ENCODE results near the gene B3GNT7.
"Not testable (repeated sequence)": the region's sequence is repeated elsewhere in the genome, so short reads cannot be mapped to it uniquely, and the experiment has no call there.

Gene B3GNT7

DNA sequence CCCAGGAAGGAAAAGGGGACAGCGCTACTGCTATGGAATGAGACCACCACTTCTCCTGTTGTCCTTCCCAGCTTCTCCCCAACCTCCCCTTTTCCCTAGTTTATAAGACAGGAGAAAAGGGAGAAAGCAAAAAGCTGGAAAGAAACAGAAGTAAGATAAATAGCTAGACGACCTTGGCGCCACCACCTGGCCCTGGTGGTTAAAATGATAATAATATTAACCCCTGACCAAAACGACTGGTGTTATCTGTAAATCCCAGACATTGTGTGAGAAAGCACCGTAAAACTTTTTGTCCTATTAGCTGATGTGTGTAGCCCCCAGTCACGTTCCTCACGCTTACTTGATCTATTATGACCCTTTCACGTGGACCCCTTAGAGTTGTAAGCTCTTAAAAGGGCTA, 5.2 kb downstream of the B3GNT7 start:
- not testable (repeated sequence) for DNase-seq (ENCODE audit: low read depth in 2 of 2)

DNA sequence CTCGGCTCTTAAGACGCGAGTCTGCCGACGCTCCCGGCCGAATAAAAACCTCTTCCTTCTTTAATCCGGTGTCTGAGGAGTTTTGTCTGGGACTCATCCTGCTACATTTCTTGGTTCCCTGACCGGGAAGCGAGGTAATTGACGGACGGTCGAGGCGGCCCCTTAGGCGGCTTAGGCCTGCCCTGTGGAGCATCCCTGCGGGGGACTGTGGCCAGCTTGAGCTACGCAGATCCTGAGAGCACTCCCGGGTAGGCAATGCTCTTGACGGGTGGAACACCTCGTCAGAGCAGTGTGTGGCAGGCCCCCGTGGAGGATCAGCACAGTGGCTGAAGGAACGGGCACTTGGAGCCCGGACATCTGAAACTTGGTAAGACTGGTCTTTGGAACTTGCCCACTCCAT, 5.6 kb downstream of the B3GNT7 start:
- DNase-seq (ENCODE audit: low read depth in 2 of 2), result not testable (repeated sequence)

DNA sequence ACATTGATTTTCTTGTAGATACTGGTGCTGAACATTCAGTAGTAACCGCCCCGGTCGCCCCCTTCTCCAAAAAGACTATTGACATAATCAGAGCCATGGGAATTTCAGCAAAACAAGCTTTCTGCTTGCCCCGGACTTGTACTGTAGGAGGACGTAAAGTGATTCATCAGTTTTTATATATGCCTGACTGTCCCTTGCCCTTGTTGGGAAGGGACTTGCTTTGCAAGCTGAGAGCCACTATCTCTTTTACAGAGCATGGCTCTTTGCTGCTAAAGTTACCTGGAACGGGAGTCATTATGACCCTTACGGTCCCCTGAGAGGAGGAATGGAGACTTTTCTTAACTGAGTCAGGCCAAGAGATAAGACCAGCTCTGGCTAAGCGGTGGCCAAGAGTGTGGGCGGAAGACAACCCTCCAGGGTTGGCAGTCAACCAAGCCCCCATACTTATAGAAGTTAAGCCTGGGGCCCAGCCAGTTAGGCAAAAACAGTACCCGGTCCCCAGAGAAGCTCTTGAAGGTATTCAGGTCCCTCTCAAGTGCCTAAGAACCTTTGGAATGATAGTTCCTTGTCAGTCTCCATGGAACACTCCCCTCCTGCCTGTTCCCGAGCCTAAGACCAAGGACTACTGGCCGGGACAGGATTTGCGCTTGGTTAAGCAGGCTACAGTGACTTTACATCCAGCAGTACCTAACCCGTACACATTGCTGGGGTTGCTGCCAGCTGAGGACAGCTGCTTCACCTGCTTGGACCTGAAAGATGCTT, 8.1 kb downstream of the B3GNT7 start:
- DNase-seq (ENCODE audit: low read depth in 2 of 2), result not testable (repeated sequence)

DNA sequence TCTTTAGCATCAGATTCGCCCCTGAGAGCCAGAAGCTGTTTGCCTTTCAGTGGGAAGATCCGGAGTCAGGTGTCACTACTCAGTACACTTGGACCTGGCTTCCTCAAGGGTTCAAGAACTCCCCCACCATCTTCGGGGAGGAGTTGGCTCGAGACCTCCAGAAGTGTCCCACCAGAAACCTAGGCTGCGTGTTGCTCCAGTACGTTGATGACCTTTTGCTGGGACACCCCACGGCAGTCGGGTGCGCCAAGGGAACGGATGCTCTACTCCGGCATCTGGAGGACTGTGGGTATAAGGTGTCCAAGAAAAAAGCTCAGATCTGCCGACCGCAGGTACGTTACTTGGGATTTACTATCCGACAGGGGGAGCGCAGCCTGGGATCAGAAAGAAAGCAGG, 8.7 kb downstream of the B3GNT7 start:
- DNase-seq (ENCODE audit: low read depth in 2 of 2), result not testable (repeated sequence)

DNA sequence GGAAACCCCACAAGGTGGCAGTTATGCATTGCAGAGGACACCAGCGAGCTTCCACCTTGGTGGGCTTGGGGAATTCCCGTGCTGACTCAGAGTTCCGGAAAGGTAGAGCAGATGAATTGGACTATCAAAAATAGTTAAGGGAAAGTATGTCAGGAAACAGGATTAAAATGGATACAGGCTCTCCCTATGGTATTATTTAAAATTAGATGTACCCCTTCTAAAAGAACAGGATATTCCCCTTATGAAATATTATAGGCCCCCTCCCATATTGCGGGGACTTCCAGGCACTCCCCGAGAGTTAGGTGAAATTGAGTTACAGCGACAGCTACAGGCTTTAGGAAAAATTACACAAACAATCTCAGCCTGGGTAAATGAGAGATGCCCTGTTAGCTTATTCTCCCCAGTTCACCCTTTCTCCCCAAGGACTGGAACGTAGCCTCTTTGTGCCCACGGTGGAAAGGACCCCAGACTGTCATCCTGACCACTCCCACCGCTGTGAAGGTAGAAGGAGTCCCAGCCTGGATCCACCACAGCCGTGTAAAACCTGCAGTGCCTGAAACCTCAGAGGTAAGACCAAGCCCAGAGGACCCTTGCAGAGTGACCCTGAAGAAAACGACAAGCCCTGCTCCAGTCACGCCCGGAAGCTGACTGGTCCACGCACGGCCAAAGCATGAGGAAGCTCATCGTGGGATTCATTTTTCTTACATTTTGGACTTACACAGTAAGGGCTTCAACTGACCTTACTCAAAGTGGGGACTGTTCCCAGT, 10.3 kb downstream of the B3GNT7 start:
- DNase-seq (ENCODE audit: low read depth in 2 of 2), result not testable (repeated sequence)

DNA sequence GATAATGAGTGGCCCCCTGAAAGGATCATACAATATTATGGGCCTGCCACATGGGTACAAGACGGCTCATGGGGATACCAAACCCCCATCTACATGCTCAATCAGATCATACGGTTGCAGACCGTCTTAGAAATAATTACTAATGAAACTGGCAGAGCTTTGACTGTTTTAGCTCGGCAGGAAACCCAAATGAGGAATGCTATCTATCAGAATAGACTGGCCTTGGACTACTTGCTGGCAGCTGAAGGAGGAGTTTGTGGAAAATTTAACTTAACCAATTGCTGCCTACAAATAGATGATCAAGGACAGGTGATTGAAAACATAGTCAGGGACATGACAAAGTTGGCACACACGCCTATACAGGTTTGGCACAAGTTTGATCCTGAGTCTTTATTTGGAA, 12.2 kb downstream of the B3GNT7 start:
- DNase-seq (ENCODE audit: low read depth in 2 of 2), result not testable (repeated sequence)

DNA sequence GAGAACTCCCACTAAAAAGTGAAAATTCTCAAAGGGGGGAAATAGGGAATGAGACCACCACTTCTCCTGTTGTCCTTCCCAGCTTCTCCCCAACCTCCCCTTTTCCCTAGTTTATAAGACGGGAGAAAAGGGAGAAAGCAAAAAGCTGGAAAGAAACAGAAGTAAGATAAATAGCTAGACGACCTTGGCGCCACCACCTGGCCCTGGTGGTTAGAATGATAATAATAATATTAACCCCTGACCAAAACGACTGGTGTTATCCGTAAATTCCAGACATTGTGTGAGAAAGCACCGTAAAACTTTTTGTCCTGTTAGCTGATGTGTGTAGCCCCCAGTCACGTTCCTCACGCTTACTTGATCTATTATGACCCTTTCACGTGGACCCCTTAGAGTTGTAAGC, 12.8 kb downstream of the B3GNT7 start:
- not testable (repeated sequence) for DNase-seq (ENCODE audit: low read depth in 2 of 2)

DNA sequence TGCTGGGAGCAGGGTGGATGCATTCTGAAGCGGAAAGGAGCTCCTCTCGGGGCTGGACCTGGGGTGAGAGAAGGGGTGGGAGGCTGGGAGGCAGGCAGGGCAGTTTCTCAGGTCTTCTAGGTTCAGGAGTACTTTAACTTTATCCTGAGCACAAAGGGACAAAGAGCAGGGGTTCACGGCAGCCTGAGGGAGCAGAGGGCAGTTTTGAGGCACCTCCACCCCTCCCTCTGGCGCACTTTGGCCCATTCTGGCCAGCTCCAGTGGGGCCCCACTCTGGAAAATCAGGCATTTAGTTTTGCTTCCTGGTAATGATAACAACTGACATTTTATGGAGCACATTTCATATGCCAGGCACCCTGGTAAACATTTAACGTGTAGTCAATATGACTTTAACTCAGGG, 14.3 kb downstream of the B3GNT7 start:
- no peak for DNase-seq (ENCODE audit: low read depth in 2 of 2)

DNA sequence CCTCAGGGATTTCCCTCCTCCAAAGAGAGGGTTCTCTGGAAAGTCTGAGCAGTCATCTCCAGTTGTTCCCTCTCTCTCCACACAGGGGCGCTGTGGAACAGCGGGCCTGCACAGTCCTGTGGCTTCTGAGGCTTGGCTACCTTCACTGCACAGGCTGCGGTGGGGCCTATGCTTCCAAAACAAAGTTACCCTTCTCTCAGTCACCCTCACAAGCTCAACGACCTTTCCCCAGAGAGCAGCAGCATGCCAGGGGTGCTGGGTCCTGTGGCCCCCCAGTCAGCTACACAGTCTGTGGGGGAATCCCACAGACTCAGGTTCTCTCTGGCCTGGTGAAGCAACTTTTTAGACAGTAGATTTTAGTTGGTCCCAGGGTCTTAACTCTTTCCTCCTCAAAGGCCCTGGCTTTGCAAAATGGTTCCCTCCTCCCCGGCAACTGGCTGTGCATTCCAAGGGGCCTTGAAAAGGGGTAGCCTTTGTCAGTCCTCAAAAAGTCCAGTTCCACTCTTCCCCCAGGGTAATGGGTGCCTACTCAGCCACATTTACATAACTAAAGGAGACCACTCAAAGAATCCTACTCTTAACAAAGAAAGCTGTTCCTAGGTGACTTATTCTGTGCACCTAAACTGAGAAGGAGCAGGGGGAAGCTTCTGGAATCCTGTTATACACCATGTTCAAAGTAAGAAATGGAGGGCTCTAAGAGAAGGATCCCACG, 14.9 kb downstream of the B3GNT7 start:
- no peak for DNase-seq (ENCODE audit: low read depth in 2 of 2)

DNA sequence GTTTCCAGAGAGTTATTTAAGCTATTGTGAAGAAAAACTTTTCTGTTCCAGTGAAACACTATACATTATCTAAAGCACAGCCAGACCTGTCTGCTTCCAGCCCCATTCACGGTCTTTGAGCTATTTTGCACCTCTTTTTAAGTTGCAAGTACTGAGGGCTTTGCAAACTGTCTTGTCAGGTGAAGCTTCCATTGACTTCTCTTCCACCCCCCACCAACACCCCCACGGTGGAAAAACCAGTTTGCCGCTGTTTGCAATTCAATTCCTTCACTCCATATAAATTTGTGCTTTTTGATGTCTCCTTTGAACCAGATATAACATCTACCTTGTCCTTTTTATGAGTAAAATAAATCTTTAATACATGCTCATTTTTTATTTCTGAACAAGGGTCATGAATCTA, 15.7 kb downstream of the B3GNT7 start:
- no peak for DNase-seq (ENCODE audit: low read depth in 2 of 2)

DNA sequence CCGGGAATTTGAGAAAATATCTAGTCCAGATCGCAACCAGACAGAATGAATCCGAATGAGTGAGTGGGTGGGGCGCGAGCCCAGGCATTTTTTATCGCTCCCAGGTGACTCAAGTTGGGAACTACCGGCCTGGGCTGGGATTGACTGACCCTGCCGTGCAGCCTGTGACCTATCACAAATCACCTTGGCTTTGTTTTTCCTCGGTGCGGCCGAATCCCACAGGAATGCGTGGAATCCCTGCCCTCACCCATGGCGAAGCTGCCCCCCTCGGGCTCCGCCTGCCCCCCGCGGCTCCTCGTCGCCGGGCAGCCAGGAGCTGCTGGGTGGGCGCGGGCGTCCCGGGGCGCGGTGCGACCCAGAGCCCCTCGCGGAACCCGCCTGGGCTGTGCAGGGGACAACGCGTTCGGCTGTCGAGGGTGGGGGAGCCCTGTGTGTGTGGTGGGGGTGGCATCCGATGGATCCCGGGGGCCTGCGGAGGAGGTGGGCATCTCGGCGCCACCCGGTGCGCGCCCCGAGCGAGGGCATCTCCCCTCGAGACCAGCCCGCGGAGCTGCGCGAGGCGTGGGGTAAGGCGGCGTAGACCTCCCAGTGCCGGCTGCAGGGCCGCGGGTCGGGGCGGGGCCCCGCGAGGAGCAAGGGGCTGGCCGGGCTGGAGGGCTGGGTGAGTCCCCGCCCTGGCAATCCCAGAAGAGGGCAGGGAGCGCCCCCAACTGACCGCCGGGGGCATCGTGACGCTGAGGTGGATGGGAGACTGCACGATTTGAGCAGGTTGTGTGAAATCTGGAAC, 16.5 kb downstream of the B3GNT7 start:
- peak in 1 of 2 donors; percentile 41 for DNase-seq (ENCODE audit: low read depth in 2 of 2)

DNA sequence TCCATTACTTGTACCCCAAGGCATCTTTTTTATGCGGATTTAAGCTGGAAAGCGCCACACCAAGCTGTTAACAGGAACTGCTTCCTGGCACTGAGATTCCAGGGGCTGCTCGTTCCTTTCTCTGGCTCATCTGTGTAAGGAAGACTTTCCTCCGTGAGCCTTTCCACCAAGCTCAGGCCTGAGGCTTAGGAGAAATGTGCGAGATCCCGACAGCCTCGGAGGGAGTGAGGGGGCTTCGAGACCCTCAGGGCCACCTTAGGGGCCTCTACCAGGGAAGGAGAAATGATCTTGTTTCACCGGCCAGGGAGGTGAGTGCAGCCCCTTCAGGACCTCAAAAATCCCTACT, 17.1 kb downstream of the B3GNT7 start:
- no peak for DNase-seq (ENCODE audit: low read depth in 2 of 2)

DNA sequence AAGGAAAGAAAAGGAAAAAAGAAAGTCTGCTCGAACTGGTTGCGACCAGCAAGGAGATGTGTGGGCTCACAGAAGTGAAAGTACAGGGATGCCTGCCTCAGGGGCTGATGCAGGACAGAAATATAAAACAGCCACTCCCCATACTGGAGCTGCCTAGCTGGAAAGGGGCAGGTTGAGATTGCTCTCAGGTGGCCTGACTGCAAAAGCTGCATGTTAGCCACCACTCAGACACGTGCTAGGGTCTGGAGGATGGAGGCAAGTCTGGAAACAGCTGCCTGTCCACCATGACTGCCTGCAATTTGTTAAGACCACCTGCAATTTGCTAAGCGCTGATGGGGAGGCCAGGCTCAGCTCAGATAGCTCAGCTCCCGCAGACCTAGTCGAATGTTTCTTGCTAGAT, 17.9 kb downstream of the B3GNT7 start:
- DNase-seq (ENCODE audit: low read depth in 2 of 2), result no peak

DNA sequence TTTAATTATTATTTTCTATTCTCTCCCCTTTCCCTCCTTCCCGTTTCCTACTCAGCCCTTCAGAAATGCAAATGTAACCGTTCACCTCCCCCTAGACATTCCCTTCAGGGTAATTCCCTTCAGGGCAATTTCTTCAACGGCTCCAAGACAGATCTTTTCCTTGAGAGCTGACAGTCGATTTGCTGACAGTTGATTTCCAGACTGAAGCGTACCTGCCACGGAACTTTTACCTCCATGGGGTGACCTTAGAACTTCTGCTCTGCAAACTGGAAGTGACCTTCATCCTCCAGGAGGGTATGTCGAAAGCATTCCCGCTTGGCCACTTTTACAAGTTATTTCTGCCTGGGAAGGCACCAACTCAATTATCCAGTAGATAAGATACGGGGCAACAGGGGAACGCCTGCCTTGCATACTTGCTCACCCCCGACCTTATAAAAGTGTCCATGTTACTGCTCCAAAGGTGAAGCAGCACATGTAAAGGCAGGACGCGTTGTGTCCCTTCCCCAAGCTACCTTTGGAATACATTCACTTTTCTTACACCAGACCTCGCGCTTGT, 18.5 kb downstream of the B3GNT7 start:
- DNase-seq (ENCODE audit: low read depth in 2 of 2), result no peak

DNA sequence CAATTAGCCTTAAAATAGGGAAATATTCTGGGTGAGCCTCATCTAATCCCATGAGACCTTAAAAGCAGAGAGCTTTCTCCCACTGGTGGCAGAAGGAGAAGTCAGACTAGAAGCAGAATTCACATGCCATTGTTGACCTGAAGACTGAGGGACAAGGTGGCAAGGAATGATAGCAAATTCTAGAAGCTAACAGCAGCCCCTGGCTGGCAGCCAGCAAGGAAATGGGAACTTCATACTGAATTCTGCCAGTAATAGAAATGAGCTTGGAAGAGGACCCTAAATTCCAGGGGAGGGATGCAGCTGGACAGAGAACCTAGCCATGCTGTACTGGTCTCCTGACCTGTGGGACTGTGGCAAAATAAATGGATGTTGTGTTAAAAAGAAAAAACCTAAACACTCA, 19.5 kb downstream of the B3GNT7 start:
- DNase-seq (ENCODE audit: low read depth in 2 of 2), result no peak

DNA sequence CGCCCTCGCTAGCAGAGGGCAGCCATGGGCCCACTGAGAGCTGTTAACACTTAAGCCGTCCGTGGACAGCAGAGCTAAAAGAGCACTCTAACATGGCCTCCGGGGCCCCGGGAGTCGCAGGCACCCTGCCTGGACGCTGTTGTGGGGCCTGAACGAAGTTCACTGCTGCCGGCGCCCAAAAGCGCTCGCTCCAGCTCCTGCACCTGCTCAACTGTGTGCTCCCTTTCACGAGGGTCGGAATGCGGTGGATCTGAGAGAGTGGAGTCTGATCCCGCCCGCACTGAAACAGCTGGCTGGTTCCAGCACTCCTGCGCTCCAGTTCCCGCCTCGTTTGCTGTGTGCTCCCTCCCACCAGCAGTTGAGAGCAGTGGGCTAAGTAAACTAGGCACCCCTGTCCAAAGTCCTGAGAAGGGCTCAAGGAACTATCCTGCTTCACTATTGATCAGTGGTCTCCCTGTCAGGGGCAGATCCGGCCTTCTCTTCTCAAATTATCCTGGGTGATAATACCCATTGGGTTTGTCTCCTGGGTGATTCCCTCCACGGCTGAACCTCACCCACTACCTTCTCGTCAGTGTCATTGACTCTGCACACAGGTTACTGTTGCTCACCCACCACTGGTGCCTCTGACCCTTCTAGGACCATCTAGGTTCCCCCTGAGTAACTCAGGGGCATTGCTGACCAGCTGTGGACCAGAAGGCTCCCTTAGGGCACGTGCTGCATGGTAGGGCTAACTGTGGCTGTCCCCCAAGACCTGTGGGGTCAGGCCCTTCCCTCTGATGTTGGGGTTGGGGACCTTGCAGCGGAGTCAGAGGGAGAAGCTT, 23.5 kb downstream of the B3GNT7 start:
- DNase-seq (ENCODE audit: low read depth in 2 of 2), result no peak

DNA sequence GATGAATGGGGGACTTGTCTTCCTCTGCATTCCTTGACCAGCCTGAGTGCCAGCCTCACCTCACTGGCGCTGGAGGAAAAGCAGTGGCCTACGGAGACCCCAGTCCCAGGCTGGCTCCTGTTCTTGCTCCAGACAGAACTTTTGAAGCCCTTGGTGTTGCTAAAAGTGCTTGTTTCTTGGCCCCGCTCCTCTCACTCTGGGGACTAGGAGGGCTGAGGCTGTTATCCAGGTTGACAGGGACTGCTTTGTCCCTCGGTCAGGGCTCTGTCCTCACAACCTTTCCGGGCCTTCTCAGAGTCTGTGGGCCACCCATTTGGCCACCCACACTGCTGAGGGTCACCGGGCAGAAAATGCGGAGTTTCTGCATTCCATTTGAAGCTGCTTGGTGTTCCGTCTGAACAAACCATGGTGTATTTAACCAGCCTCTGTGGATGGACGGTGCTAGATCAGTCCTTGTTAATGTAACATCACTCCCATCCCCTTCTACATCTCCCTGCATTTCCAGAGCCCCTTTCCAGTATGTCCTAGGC, 25.6 kb downstream of the B3GNT7 start:
- DNase-seq (ENCODE audit: low read depth in 2 of 2), result no peak

DNA sequence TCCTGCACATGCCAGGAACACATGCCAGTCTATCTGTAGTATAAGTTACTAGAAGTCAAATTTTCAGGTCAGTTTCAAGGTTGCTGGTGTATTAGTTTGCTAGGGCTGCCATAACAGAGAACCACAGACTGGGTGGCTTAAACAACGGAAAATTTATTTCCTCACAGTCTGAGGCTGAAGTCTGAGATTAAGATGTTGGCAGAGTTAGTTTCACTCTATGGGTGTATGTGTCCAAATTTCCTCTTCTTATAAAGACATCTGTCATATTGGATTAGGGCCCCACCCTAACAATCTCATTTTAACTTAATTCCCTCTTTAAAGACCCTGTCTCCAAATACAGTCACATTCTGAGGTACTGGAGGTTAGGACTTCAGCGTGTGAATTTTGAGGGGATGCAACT, 26.5 kb downstream of the B3GNT7 start:
- no peak for DNase-seq (ENCODE audit: low read depth in 2 of 2)

DNA sequence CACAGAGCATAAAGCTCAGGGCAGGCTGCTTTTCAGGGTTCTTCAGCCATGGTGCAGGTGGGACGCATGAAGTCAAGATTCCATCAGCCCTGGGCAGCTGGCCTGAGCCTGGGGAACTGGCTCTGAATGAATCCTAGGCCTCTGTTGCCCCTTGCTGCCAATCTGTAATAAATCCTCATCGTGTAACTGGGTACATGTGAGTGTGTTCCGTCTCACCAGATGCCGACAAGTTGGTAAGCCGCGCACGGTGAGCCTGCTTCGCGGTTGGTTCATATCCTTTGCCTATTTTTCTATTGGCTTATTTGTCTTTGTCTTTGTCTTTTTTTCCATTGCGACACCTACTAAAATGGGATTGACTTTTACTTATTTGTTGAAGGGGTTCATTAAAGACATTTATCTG, 27.7 kb downstream of the B3GNT7 start:
- no peak for DNase-seq (ENCODE audit: low read depth in 2 of 2)

DNA sequence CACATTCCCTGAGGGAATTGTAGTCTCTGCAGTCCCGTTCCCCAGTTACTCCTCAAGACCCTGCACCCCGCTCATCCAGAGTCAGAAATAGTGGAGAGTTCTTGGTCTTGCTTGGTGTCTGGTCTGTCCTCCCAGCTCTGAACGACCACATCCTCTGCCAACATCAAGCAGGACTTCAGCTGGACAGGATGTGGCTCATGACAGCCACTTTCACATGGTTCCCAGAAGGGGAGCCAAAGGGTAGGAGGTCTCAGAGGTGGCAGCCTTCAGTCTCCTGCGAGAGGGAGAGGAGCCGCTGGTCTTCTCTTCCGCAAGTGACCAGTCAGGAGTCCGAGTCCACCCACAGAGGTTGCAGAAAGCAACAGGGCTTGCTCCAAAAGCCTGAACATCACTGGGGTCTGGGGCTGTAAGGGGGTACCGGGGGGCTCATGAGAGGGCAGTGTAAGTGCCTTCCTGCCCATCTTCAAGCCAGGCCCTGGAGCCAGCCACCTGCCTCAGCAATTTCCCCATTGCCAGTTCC, 29.8 kb downstream of the B3GNT7 start:
- DNase-seq (ENCODE audit: low read depth in 2 of 2), result no peak

Data from stimulated activated CD4-positive, alpha-beta T cell treated with anti-CD3 and anti-CD28 coated beads, Interleukin-1b, Interleukin-23, amount 100 ng/mL, for 1 hour (primary cell).